ENCODE measurements around the gene ZNF84. TPM values are rescaled to one million over a fixed set of nuclear protein-coding genes. Genes with fewer than 3 reads are reported as not detected.

ZNF84 gene
- total RNA-seq, 4 donors from 2014 or later = 14.5 to 39.6 (median 27.9) TPM

DNA sequence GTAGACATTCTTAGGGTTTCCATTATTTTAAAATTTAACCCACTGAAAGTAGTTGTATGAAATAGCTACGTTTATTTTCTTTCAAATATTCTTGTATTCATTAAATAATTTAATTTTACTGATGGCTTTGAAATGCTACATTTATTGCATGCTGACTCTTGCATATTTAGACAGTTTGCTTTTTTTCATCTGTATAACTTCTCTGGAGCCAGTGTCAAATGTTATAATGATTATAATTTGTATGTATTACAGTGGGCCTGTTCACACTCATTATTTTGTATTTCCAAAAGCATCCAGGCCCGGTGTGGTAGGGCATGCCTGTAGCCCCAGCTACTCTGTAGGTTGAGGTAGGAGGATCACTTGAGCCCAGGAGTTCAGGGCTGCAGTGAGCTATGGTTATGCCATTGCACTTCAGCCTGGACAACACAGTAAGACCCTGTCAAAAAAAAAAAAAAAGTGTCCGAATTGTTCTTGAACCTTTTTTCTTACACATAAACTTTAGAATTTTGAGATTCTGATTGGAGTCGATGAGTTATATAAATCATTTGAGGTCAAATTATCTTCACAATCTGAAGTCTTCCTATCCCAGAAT lies 905 bp downstream of the ZNF84 start:
- H3K27me3 ChIP-seq = no peaks in the 10 kb centered on the region
- H3K27ac ChIP-seq = peak overlapping the region; percentile 95 to 97 (median 96)
- peak overlapping the region; percentile 69 to 78 (median 72) for H3K4me3 ChIP-seq
- DNase-seq = no peak
- peaks cover 0 to 53% (median 6%) of the 10 kb centered on the region in 4 donors for H3K9me3 ChIP-seq
- H3K36me3 ChIP-seq = peaks cover 0 to 32% (median 5%) of the 10 kb centered on the region in 3 donors
- no peak for TF ChIP-seq POLR2A (IDR thresholded peaks at IDR 0.05)
- TF ChIP-seq, protein P1, sequence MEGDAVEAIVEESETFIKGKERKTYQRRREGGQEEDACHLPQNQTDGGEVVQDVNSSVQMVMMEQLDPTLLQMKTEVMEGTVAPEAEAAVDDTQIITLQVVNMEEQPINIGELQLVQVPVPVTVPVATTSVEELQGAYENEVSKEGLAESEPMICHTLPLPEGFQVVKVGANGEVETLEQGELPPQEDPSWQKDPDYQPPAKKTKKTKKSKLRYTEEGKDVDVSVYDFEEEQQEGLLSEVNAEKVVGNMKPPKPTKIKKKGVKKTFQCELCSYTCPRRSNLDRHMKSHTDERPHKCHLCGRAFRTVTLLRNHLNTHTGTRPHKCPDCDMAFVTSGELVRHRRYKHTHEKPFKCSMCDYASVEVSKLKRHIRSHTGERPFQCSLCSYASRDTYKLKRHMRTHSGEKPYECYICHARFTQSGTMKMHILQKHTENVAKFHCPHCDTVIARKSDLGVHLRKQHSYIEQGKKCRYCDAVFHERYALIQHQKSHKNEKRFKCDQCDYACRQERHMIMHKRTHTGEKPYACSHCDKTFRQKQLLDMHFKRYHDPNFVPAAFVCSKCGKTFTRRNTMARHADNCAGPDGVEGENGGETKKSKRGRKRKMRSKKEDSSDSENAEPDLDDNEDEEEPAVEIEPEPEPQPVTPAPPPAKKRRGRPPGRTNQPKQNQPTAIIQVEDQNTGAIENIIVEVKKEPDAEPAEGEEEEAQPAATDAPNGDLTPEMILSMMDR (IDR thresholded peaks at IDR 0.05) = no peak
- H3K4me1 ChIP-seq = peaks cover 0 to 7% (median 2%) of the 10 kb centered on the region in 4 donors

DNA sequence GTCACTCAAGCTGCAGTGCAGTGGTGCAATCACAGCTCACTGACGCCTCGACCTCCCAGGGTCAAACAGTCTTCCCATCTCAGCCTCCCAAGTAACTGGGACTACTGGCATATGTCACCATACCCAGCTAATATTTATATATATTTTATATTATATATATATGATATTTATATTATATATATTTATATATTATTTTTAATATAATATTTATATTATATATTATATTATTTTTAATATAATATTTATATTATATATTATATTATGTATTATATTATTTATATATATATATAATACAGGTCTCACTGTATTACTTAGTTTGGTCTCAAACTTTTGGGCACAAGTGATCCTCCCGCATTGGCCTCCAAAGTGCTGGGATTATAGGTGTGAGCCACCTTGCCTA lies 9.4 kb downstream of the ZNF84 start:
- TF ChIP-seq, protein P1 (IDR thresholded peaks at IDR 0.05) = no peak
- no peak for TF ChIP-seq POLR2A (IDR thresholded peaks at IDR 0.05)
- H3K9me3 ChIP-seq = peaks cover 0 to 97% (median 38%) of the 10 kb centered on the region in 4 donors
- peaks cover 7 to 98% (median 30%) of the 10 kb centered on the region in 3 donors for H3K36me3 ChIP-seq
- H3K27ac ChIP-seq = no peak overlapping the region
- H3K4me1 ChIP-seq = no peaks in the 10 kb centered on the region
- H3K4me3 ChIP-seq = no peak overlapping the region
- DNase-seq = no peak
- H3K27me3 ChIP-seq = no peaks in the 10 kb centered on the region

DNA sequence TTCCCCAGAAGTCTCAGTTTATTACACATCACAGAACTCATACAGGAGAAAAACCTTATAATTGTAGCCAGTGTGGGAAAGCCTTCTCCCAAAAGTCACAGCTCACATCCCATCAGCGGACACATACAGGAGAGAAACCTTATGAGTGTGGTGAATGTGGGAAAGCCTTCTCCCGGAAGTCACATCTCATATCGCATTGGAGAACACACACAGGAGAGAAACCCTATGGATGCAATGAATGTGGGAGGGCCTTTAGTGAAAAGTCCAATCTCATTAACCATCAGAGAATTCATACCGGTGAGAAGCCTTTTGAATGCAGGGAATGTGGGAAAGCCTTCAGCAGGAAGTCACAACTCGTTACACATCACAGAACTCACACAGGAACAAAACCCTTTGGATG lies 20.1 kb downstream of the ZNF84 start:
- Histone ChIP-seq H3K27ac (no peak overlapping the region), H3K4me3 (no peak overlapping the region), H3K4me1 (no peaks in the 10 kb centered on the region), H3K9me3 (peaks cover 6 to 97% (median 46%) of the 10 kb centered on the region in 4 donors), H3K27me3 (no peaks in the 10 kb centered on the region), H3K36me3 (peaks cover 0 to 49% (median 0%) of the 10 kb centered on the region in 3 donors)
- DNase-seq = no peak
- no peak for TF ChIP-seq POLR2A (IDR thresholded peaks at IDR 0.05)
- TF ChIP-seq, protein P1 (IDR thresholded peaks at IDR 0.05) = no peak

DNA sequence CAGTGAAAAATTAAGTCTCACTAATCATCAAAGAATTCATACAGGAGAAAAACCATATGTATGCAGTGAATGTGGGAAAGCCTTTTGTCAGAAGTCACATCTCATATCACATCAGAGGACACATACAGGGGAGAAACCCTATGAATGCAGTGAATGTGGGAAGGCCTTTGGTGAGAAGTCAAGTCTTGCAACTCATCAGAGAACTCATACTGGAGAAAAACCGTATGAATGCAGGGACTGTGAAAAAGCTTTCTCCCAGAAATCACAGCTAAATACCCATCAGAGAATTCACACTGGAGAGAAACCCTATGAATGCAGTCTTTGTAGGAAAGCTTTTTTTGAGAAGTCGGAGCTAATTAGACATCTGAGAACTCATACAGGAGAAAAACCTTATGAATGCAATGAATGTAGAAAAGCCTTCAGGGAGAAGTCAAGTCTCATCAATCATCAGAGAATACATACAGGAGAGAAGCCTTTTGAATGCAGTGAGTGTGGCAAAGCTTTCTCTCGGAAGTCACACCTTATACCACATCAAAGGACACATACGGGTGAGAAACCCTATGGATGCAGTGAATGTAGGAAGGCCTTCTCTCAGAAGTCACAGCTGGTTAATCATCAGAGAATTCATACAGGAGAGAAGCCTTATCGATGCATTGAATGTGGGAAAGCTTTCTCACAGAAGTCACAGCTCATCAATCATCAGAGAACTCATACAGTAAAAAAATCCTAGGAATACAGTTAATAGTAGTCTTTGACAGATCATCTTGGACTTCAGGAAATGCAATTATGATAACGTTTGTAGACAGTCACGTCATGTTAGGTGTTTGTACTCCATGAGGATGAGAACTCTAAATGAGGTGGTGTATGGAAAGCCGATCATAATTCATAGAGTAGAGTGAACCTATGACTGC lies 21.1 kb downstream of the ZNF84 start:
- Histone ChIP-seq H3K27me3 (no peaks in the 10 kb centered on the region), H3K27ac (no peak overlapping the region), H3K36me3 (peaks cover 0 to 39% (median 0%) of the 10 kb centered on the region in 3 donors), H3K4me3 (no peak overlapping the region), H3K9me3 (peaks cover 4 to 97% (median 44%) of the 10 kb centered on the region in 4 donors), H3K4me1 (no peaks in the 10 kb centered on the region)
- TF ChIP-seq POLR2A (IDR thresholded peaks at IDR 0.05) = no peak
- TF ChIP-seq, protein P1 (IDR thresholded peaks at IDR 0.05) = no peak
- DNase-seq = no peak

DNA sequence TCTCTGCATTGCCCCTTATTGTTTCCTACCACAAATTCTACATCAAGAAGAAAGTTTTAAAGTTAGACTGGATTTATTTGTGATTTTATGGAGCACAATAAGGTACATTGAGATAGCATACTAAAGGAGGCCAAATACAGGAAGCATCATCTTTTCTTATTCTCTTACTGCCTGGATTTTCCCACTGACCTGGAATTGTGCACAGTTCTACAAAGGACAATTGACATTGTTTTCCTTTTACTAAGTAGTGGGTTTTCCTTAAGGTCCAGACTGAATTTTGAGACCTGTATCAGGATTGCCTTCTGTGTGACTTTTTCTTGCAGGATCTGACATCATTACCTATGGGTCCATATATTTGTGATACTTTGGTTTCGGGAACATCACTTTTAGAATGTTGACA lies 24.6 kb downstream of the ZNF84 start:
- peaks cover 0 to 12% (median 0%) of the 10 kb centered on the region in 3 donors for H3K36me3 ChIP-seq
- H3K9me3 ChIP-seq = peaks cover 0 to 98% (median 47%) of the 10 kb centered on the region in 4 donors
- H3K4me3 ChIP-seq = no peak overlapping the region
- H3K4me1 ChIP-seq = no peaks in the 10 kb centered on the region
- no peak for DNase-seq
- H3K27ac ChIP-seq = no peak overlapping the region
- no peaks in the 10 kb centered on the region for H3K27me3 ChIP-seq
- TF ChIP-seq, protein P1 (IDR thresholded peaks at IDR 0.05) = no peak
- TF ChIP-seq POLR2A (IDR thresholded peaks at IDR 0.05) = no peak
